Pulmonary artery endothelial cell (primary cell): ENCODE measurements around the gene NRAP. TPM values are rescaled to one million over a fixed set of nuclear protein-coding genes. Genes with fewer than 3 reads are reported as not detected.

Experiments
- total RNA-seq: library from RNA; depleted of rRNA; stranded (reverse); fragments of >200 nt; gene quantifications from 2 replicates; pipeline ENCODE4 v1.2.3, GENCODE V29; 2014

Gene NRAP
- total RNA-seq, 1 donor from 2014 or later, result not detected

Other genes starting within 250 kb of the NRAP start
- gene HABP2, start 111.0 kb downstream of the NRAP start, total RNA-seq, result not detected in 2 replicates
- gene CASP7, start 15.9 kb upstream of the NRAP start, total RNA-seq, result 67.4 and 71.2 TPM in 2 replicates
- gene PLEKHS1, start 87.6 kb upstream of the NRAP start, total RNA-seq, result not detected in 2 replicates
- gene DCLRE1A, start 190.0 kb upstream of the NRAP start, total RNA-seq, result 7.1 and 9.3 TPM in 2 replicates
- gene NHLRC2, start 190.6 kb upstream of the NRAP start, total RNA-seq, result 14.3 and 15.5 TPM in 2 replicates